ENCODE data around the gene MRPS15.

Gene MRPS15

DNA sequence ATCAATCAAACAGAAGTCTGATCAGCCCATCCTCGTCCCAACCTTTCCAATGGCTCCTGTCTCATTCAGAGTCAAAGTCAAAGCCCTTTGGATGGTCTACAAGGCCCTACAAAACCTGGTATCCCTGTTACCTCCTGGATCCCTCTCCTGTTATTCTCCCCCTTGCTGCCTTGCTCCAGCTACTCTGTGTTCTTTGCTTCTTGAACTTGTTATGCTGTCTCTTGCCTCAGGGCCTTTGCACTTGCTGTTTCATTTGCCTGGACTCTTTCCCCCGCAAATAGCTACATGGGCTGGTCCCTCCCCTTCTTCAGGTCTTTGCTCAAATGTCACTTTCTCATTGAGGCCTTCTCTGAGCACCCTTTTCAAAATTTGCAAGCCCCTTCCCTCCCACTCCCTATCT is 19.9 kb upstream of the MRPS15 start:
- Histone ChIP-seq H3K27ac (replicated peaks) (no peak overlapping the region), H3K4me3 (replicated peaks; ENCODE audit: insufficient read depth, low read length) (no peak overlapping the region), H3K27me3 (ENCODE audit: insufficient read depth, poor library complexity, severe bottlenecking) (no peaks in the 10 kb centered on the region)
- DNase-seq (ENCODE audit: low read depth in 1 of 2, low spot score in 1 of 2): no peak
- TF ChIP-seq POLR2AphosphoS5 (IDR thresholded peaks at IDR 0.05; ENCODE audit: low read depth): no peak
- TF ChIP-seq SPI1 (IDR thresholded peaks at IDR 0.05; ENCODE audit: borderline replicate concordance, low read depth): no peak
- TF ChIP-seq, protein P1, sequence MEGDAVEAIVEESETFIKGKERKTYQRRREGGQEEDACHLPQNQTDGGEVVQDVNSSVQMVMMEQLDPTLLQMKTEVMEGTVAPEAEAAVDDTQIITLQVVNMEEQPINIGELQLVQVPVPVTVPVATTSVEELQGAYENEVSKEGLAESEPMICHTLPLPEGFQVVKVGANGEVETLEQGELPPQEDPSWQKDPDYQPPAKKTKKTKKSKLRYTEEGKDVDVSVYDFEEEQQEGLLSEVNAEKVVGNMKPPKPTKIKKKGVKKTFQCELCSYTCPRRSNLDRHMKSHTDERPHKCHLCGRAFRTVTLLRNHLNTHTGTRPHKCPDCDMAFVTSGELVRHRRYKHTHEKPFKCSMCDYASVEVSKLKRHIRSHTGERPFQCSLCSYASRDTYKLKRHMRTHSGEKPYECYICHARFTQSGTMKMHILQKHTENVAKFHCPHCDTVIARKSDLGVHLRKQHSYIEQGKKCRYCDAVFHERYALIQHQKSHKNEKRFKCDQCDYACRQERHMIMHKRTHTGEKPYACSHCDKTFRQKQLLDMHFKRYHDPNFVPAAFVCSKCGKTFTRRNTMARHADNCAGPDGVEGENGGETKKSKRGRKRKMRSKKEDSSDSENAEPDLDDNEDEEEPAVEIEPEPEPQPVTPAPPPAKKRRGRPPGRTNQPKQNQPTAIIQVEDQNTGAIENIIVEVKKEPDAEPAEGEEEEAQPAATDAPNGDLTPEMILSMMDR (IDR thresholded peaks at IDR 0.05; ENCODE audit: insufficient read depth, low read length): no peak
- no peak for TF ChIP-seq GABPA (IDR thresholded peaks at IDR 0.05; ENCODE audit: low read depth)
- TF ChIP-seq, protein P2, sequence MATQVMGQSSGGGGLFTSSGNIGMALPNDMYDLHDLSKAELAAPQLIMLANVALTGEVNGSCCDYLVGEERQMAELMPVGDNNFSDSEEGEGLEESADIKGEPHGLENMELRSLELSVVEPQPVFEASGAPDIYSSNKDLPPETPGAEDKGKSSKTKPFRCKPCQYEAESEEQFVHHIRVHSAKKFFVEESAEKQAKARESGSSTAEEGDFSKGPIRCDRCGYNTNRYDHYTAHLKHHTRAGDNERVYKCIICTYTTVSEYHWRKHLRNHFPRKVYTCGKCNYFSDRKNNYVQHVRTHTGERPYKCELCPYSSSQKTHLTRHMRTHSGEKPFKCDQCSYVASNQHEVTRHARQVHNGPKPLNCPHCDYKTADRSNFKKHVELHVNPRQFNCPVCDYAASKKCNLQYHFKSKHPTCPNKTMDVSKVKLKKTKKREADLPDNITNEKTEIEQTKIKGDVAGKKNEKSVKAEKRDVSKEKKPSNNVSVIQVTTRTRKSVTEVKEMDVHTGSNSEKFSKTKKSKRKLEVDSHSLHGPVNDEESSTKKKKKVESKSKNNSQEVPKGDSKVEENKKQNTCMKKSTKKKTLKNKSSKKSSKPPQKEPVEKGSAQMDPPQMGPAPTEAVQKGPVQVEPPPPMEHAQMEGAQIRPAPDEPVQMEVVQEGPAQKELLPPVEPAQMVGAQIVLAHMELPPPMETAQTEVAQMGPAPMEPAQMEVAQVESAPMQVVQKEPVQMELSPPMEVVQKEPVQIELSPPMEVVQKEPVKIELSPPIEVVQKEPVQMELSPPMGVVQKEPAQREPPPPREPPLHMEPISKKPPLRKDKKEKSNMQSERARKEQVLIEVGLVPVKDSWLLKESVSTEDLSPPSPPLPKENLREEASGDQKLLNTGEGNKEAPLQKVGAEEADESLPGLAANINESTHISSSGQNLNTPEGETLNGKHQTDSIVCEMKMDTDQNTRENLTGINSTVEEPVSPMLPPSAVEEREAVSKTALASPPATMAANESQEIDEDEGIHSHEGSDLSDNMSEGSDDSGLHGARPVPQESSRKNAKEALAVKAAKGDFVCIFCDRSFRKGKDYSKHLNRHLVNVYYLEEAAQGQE (IDR thresholded peaks at IDR 0.05; ENCODE audit: insufficient replicate concordance, low read depth): no peak

DNA sequence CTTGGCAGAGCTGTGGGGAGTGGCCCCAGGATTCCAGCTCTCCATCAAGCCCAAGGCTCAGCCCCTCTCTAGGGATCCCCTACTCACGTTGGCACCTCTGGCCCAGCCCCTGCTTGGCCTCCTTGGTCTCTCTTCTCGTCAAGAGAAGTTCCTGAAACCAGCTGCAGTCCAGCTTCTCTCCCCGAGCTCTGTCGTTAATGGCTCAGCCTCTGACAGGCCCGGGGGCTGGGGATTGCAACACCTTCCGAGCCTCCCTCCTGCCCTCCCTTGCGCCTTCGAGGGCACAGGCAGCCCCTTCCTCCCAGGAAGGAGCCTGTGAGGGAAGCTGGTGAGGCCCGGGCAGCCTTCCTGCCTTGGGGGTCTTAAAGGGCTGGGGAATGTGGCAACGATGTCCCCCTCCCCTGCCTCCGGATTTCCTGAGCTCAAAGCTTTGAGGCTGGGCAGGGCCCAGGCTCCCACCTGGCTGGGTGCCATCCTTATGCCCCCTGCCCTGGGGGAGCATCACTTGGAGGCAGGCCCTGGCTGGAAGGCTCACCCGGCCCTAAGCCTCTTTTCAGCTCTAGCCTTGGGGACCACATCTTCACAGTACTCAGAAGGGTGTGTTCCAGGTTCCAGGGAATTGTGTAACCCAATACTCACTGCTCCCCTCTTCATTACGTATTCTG is 18.7 kb upstream of the MRPS15 start, which contains the start of gene CSF3R:
TSS of gene CSF3R (minus strand) at position 190 of the 665 bp plus-strand sequence. CDS start 3,417 bp downstream, outside the sequence.
- peak; percentile 83 to 88 for DNase-seq (ENCODE audit: low read depth in 1 of 2, low spot score in 1 of 2)
- TF ChIP-seq GABPA (IDR thresholded peaks at IDR 0.05; ENCODE audit: low read depth): no peak
- TF ChIP-seq POLR2AphosphoS5 (IDR thresholded peaks at IDR 0.05; ENCODE audit: low read depth): peak; percentile 74
- TF ChIP-seq SPI1 (IDR thresholded peaks at IDR 0.05; ENCODE audit: borderline replicate concordance, low read depth): no peak
- TF ChIP-seq, protein P2 (IDR thresholded peaks at IDR 0.05; ENCODE audit: insufficient replicate concordance, low read depth): peak; percentile 37
- TF ChIP-seq, protein P1 (IDR thresholded peaks at IDR 0.05; ENCODE audit: insufficient read depth, low read length): no peak
- peak within 1 kb of the TSS; percentile 68 for H3K27ac ChIP-seq (replicated peaks)
- peak within 1 kb of the TSS; percentile 73 for H3K4me3 ChIP-seq (replicated peaks; ENCODE audit: insufficient read depth, low read length)
- H3K27me3 ChIP-seq (ENCODE audit: insufficient read depth, poor library complexity, severe bottlenecking): no peaks in the 10 kb centered on the region

DNA sequence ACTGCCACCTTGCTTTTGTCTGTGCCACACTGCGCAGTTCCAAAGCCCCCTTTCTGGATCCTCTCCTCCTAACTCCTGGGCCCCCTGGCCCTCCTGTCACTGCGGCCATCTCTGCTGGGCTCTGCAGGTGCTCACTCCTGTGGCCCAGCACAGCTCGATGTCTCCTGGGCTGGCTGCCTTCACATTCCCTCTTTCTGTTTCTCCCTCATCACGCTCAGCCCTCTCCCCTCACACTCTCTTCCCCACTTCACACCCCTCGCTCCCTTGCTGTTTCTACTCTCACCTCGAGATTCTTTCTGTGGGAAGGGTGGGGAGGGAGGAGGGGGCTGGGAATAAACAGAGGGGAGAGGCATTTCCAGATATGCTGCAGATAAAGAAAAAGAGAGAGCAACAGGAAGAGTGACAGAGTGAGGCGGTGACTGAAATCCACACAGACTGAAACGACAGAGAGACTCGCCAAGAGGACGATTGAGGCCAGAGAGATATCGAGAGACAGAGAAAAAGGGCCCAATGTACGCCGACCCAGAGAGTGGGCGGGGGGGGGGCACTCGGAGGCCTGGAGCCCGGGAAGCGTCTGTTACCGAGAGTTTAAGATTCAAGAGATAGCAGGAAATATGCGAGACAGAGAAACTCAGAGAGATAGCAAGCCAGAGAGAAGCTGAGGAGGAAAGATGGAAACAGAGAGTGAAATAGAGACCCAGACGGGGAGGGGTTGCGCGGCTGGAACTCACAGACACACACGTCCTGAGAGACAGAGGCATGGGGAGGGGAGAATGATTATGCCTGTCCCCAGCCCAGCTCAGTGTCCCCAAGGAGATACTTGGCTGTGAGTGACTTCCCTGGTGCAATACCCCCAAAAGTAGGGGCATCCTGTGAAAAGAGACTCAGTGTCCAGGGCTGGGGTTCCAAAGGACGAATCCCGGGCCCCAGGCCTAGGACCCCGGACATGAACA is 17.9 kb upstream of the MRPS15 start:
- Histone ChIP-seq H3K27ac (replicated peaks) (peak overlapping the region; percentile 68), H3K27me3 (ENCODE audit: insufficient read depth, poor library complexity, severe bottlenecking) (no peaks in the 10 kb centered on the region), H3K4me3 (replicated peaks; ENCODE audit: insufficient read depth, low read length) (peak overlapping the region; percentile 73)
- DNase-seq (ENCODE audit: low read depth in 1 of 2, low spot score in 1 of 2): no peak
- TF ChIP-seq, protein P2 (IDR thresholded peaks at IDR 0.05; ENCODE audit: insufficient replicate concordance, low read depth): no peak
- TF ChIP-seq POLR2AphosphoS5 (IDR thresholded peaks at IDR 0.05; ENCODE audit: low read depth) (no peak), GABPA (IDR thresholded peaks at IDR 0.05; ENCODE audit: low read depth) (no peak), SPI1 (IDR thresholded peaks at IDR 0.05; ENCODE audit: borderline replicate concordance, low read depth) (no peak)
- TF ChIP-seq, protein P1 (IDR thresholded peaks at IDR 0.05; ENCODE audit: insufficient read depth, low read length): no peak

Measured in HL-60 (cell line).